Mesenchymal stem cell (in vitro differentiated cells and primary cell): ENCODE measurements around the gene ATP8B4.

Experiments used
- DNase-seq: peaks from one replicate; pipeline ENCODE4 v3.0.0-alpha.2; 2013
- H2AFZ ChIP-seq: one replicate; pipeline ENCODE4 v1.6.1; 2013; ENCODE audit warnings: low read depth, mild to moderate bottlenecking, control low read depth, inconsistent platforms, low read length, moderate library complexity
- H2AK5ac ChIP-seq: 2 replicates; pipeline ENCODE4 v1.6.1; 2013; ENCODE audit warnings: low read length, moderate library complexity, mild to moderate bottlenecking, inconsistent platforms; ENCODE audit not compliant: severe bottlenecking
- H2BK120ac ChIP-seq: one replicate; pipeline ENCODE4 v1.6.1; 2013; ENCODE audit warnings: low read depth, mild to moderate bottlenecking, inconsistent platforms, low read length, moderate library complexity
- H2BK12ac ChIP-seq, 2 experiments: one replicate each; pipeline ENCODE4 v1.6.1; 2013; ENCODE audit warnings: inconsistent platforms in 2 of 2, low read length in 2 of 2, mild to moderate bottlenecking in 2 of 2, moderate library complexity in 2 of 2, control low read depth in 1 of 2
- H2BK15ac ChIP-seq: one replicate; pipeline ENCODE4 v1.6.1; 2013; ENCODE audit warnings: mild to moderate bottlenecking, low read depth, inconsistent platforms; ENCODE audit not compliant: poor library complexity, severe bottlenecking
- H2BK5ac ChIP-seq: 2 replicates; pipeline ENCODE4 v1.6.1; 2013; ENCODE audit warnings: low read depth, mild to moderate bottlenecking, low read length, control low read depth, inconsistent platforms; ENCODE audit not compliant: poor library complexity, severe bottlenecking
- H3K14ac ChIP-seq, 2 experiments: one replicate each; pipeline ENCODE4 v1.6.1; 2013; ENCODE audit warnings: inconsistent platforms in 2 of 2, low read length in 2 of 2, control low read depth in 1 of 2, mild to moderate bottlenecking in 1 of 2, moderate library complexity in 1 of 2
- H3K18ac ChIP-seq, 2 experiments: one replicate each; pipeline ENCODE4 v1.6.1; 2013; ENCODE audit warnings: inconsistent platforms in 2 of 2, low read length in 2 of 2, control low read depth in 1 of 2, low read depth in 1 of 2, mild to moderate bottlenecking in 1 of 2
- H3K23ac ChIP-seq, 2 experiments: one replicate each; pipeline ENCODE4 v1.6.1; 2013; ENCODE audit warnings: inconsistent platforms in 2 of 2, low read length in 2 of 2, mild to moderate bottlenecking in 2 of 2, moderate library complexity in 2 of 2, control low read depth in 1 of 2
- H3K27ac ChIP-seq: 2 replicates; pipeline ENCODE4 v1.5.1; 2013; ENCODE audit warnings: mild to moderate bottlenecking, moderate library complexity, low read length, control low read depth, inconsistent platforms; ENCODE audit not compliant: poor library complexity, severe bottlenecking
- H3K27me3 ChIP-seq, 2 experiments: 2 replicates each; pipeline versions ENCODE4 v1.6.1 to v1.7.0; 2013; ENCODE audit warnings: low read length in 2 of 2, mild to moderate bottlenecking in 2 of 2, moderate library complexity in 2 of 2, control low read depth in 1 of 2, inconsistent platforms in 1 of 2; ENCODE audit not compliant: control insufficient read depth in 1 of 2, insufficient read depth in 1 of 2
- H3K36me3 ChIP-seq, 2 experiments: 2 replicates each; pipeline versions ENCODE4 v1.6.1 to v1.7.0; 2013; ENCODE audit warnings: low read length in 2 of 2, control low read depth in 1 of 2, inconsistent platforms in 1 of 2, low read depth in 1 of 2, mild to moderate bottlenecking in 1 of 2; ENCODE audit not compliant: insufficient read depth in 2 of 2, control insufficient read depth in 1 of 2
- H3K4ac ChIP-seq, 2 experiments: one replicate each; pipeline ENCODE4 v1.6.1; 2013; ENCODE audit warnings: inconsistent platforms in 2 of 2, low read length in 2 of 2, mild to moderate bottlenecking in 2 of 2, moderate library complexity in 2 of 2, control low read depth in 1 of 2, low read depth in 1 of 2
- H3K4me1 ChIP-seq: 2 replicates; pipeline ENCODE4 v1.6.1; 2013; ENCODE audit warnings: low read depth, low read length, control low read depth; ENCODE audit not compliant: control insufficient read depth, insufficient read depth
- H3K4me2 ChIP-seq: 2 replicates; pipeline ENCODE4 v1.6.1; 2013; ENCODE audit warnings: low read length, mild to moderate bottlenecking, inconsistent platforms; ENCODE audit not compliant: poor library complexity, severe bottlenecking
- H3K4me3 ChIP-seq, 2 experiments: 2 replicates each; pipeline versions ENCODE4 v1.5.1 to v1.7.0; 2013; ENCODE audit warnings: low read length in 2 of 2, mild to moderate bottlenecking in 2 of 2, control low read depth in 1 of 2, low read depth in 1 of 2; ENCODE audit not compliant: insufficient read depth in 1 of 2
- H3K79me1 ChIP-seq: replicated peaks from 2 replicates; pipeline ENCODE4 v1.6.1; 2013; ENCODE audit warnings: mild to moderate bottlenecking, control low read depth, low read length, inconsistent platforms; ENCODE audit not compliant: poor library complexity, severe bottlenecking
- H3K9ac ChIP-seq: 2 replicates; pipeline ENCODE4 v1.7.0; 2013; ENCODE audit warnings: mild to moderate bottlenecking, low read length, moderate library complexity
- H3K9me3 ChIP-seq: 2 replicates; pipeline ENCODE4 v1.7.0; 2013; ENCODE audit warnings: mild to moderate bottlenecking, low read length; ENCODE audit not compliant: control insufficient read depth
- H4K8ac ChIP-seq: one replicate; pipeline ENCODE4 v1.6.1; 2013; ENCODE audit warnings: inconsistent platforms, mild to moderate bottlenecking, low read length, moderate library complexity
- H4K91ac ChIP-seq: one replicate; pipeline ENCODE4 v1.6.1; 2013; ENCODE audit warnings: mild to moderate bottlenecking, low read length, inconsistent platforms
- WGBS: methylation state at CpG from one replicate; pipeline ENCODE4 v1.1.7; 2013; ENCODE audit warnings: mixed read lengths; 5-methylcytosine and 5-hydroxymethylcytosine counted together

The ATP8B4 gene

GRCh38 chr15:49962044-49962602 lies 156.9 kb downstream of the ATP8B4 start:
- H2BK120ac ChIP-seq, result no peak overlapping the region
- H3K27me3 ChIP-seq, result no peaks in the 10 kb centered on the region
- H2BK15ac ChIP-seq, result no peak overlapping the region
- H3K4me1 ChIP-seq, result no peaks in the 10 kb centered on the region
- H3K18ac ChIP-seq, result no peak overlapping the region
- WGBS, result 100% methylated on average over 1 of the region's 3 CpGs
- peak overlapping the region; percentile 43 for H3K9ac ChIP-seq
- no peak for DNase-seq
- H3K79me1 ChIP-seq, result no peaks in the 10 kb centered on the region
- no peak overlapping the region for H3K4me2 ChIP-seq
- H2AFZ ChIP-seq, result no peak overlapping the region
- H2AK5ac ChIP-seq, result no peak overlapping the region
- H3K14ac ChIP-seq, result no peak overlapping the region
- no peak overlapping the region for H3K27ac ChIP-seq
- no peak overlapping the region for H2BK5ac ChIP-seq
- no peak overlapping the region for H4K91ac ChIP-seq
- no peak overlapping the region for H3K4me3 ChIP-seq
- H3K4ac ChIP-seq, result no peak overlapping the region
- H4K8ac ChIP-seq, result no peak overlapping the region
- H2BK12ac ChIP-seq, result no peak overlapping the region
- H3K23ac ChIP-seq, result no peak overlapping the region
- H3K36me3 ChIP-seq, result no peaks in the 10 kb centered on the region
- H3K9me3 ChIP-seq, result peaks cover 12% of the 10 kb centered on the region

GRCh38 chr15:49953421-49953820 lies 165.6 kb downstream of the ATP8B4 start:
- peak overlapping the region; percentile 61 for H4K91ac ChIP-seq
- H2BK15ac ChIP-seq, result no peak overlapping the region
- no peak overlapping the region for H2BK12ac ChIP-seq
- H3K4me1 ChIP-seq, result no peaks in the 10 kb centered on the region
- H3K27ac ChIP-seq, result no peak overlapping the region
- DNase-seq, result no peak
- no peak overlapping the region for H3K4ac ChIP-seq
- no peaks in the 10 kb centered on the region for H3K27me3 ChIP-seq
- H3K4me3 ChIP-seq, result no peak overlapping the region
- no peak overlapping the region for H2BK120ac ChIP-seq
- H3K79me1 ChIP-seq, result no peaks in the 10 kb centered on the region
- H3K36me3 ChIP-seq, result no peaks in the 10 kb centered on the region
- no peak overlapping the region for H3K9ac ChIP-seq
- no peak overlapping the region for H2BK5ac ChIP-seq
- no peak overlapping the region for H3K18ac ChIP-seq
- peaks cover 13% of the 10 kb centered on the region for H3K9me3 ChIP-seq
- no peak overlapping the region for H2AFZ ChIP-seq
- no peak overlapping the region for H3K4me2 ChIP-seq
- H3K14ac ChIP-seq, result peak overlapping the region in 1 of 2 experiments; percentile 18
- no peak overlapping the region for H3K23ac ChIP-seq
- H4K8ac ChIP-seq, result no peak overlapping the region
- WGBS, result 69% methylated on average over 3 of the region's 3 CpGs
- no peak overlapping the region for H2AK5ac ChIP-seq

- Histone ChIP-seq H3K9me3 (peaks cover 44% of the 10 kb centered on the region), H3K79me1 (no peaks in the 10 kb centered on the region), H3K18ac (no peak overlapping the region), H3K4me3 (no peak overlapping the region), H3K4me1 (no peaks in the 10 kb centered on the region), H3K14ac (no peak overlapping the region), H2AFZ (no peak overlapping the region), H3K36me3 (no peaks in the 10 kb centered on the region), H3K23ac (no peak overlapping the region), H2BK15ac (no peak overlapping the region), H3K9ac (no peak overlapping the region), H2BK120ac (no peak overlapping the region), H3K4me2 (no peak overlapping the region), H2BK12ac (no peak overlapping the region), H3K4ac (no peak overlapping the region), H2BK5ac (no peak overlapping the region), H4K91ac (no peak overlapping the region), H2AK5ac (no peak overlapping the region), H3K27ac (no peak overlapping the region), H3K27me3 (no peaks in the 10 kb centered on the region), H4K8ac (no peak overlapping the region)
- no peak for DNase-seq
- 95% methylated on average over 2 of the region's 2 CpGs for WGBS
Measured at GRCh38 chr15:49946681-49947080, 172.4 kb downstream of the ATP8B4 start.

- no peaks in the 10 kb centered on the region for H3K79me1 ChIP-seq
- no peak overlapping the region for H3K14ac ChIP-seq
- H2BK120ac ChIP-seq, result no peak overlapping the region
- 97% methylated on average over 1 of the region's 2 CpGs for WGBS
- no peaks in the 10 kb centered on the region for H3K9me3 ChIP-seq
- H2BK5ac ChIP-seq, result no peak overlapping the region
- no peak overlapping the region for H3K23ac ChIP-seq
- H3K4me1 ChIP-seq, result no peaks in the 10 kb centered on the region
- no peak overlapping the region for H2BK15ac ChIP-seq
- H4K8ac ChIP-seq, result no peak overlapping the region
- no peak overlapping the region for H4K91ac ChIP-seq
- no peak overlapping the region for H3K4ac ChIP-seq
- no peak for DNase-seq
- H3K27ac ChIP-seq, result no peak overlapping the region
- no peak overlapping the region for H3K4me2 ChIP-seq
- no peak overlapping the region for H2BK12ac ChIP-seq
- H3K36me3 ChIP-seq, result no peaks in the 10 kb centered on the region
- no peak overlapping the region for H3K9ac ChIP-seq
- H2AK5ac ChIP-seq, result no peak overlapping the region
- no peak overlapping the region for H2AFZ ChIP-seq
- H3K27me3 ChIP-seq, result no peaks in the 10 kb centered on the region
- no peak overlapping the region for H3K18ac ChIP-seq
- no peak overlapping the region for H3K4me3 ChIP-seq
Measured at GRCh38 chr15:49934487-49934886, 184.5 kb downstream of the ATP8B4 start.
